Right lobe of liver (tissue), 4 donors: Measurements from ENCODE around the gene USP28.

Source experiments
- POLR2A ChIP-seq: fragments of 450-650 bp; IDR thresholded peaks from one replicate; pipeline ENCODE4 v1.6.1; 2017; ENCODE audit warnings: antibody characterized with exemption, mild to moderate bottlenecking
- TF ChIP-seq, protein P1 (sequence below), 4 donors: fragments of 200-600 bp in 3 of 4; fragments of 450-650 bp in 1 of 4; IDR thresholded peaks; one replicate each; pipeline versions ENCODE4 v1.5.1 to v1.8.0; 2016 to 2022; ENCODE audit warnings: antibody characterized with exemption in 4 of 4, mild to moderate bottlenecking in 2 of 4
- donor health status: DM: no; HTN: no; CAD: no.
- donor health status: DM: no; HTN: no; CAD: no.
- donor health status: DM: no; HTN: yes; CAD: no.

DNA sequence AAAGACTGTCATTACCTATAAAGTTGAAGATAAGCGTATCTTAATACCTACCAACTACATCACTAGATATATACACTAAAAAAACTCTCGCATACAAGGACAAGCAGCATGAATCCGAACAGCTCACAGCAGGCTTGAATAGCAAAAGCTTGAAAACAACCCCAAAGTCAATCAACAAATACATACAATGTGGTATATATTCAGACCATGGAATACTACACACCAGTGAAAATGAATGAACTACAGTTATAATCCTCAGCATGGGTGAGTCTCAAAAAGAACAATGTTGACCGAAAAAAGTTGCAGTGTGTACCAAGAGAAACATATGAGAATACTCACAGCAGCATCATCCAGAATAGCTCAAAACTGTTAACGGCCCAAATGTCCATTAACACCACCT is 25.2 kb downstream of the USP28 start:
- TF ChIP-seq, protein P1, sequence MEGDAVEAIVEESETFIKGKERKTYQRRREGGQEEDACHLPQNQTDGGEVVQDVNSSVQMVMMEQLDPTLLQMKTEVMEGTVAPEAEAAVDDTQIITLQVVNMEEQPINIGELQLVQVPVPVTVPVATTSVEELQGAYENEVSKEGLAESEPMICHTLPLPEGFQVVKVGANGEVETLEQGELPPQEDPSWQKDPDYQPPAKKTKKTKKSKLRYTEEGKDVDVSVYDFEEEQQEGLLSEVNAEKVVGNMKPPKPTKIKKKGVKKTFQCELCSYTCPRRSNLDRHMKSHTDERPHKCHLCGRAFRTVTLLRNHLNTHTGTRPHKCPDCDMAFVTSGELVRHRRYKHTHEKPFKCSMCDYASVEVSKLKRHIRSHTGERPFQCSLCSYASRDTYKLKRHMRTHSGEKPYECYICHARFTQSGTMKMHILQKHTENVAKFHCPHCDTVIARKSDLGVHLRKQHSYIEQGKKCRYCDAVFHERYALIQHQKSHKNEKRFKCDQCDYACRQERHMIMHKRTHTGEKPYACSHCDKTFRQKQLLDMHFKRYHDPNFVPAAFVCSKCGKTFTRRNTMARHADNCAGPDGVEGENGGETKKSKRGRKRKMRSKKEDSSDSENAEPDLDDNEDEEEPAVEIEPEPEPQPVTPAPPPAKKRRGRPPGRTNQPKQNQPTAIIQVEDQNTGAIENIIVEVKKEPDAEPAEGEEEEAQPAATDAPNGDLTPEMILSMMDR (IDR thresholded peaks at IDR 0.05) = no peak
- TF ChIP-seq POLR2A = no peak
